Uterus (tissue), 4 donors: ENCODE measurements around the gene EXOC6. TPM values are rescaled to one million over a fixed set of nuclear protein-coding genes. Genes with fewer than 3 reads are reported as not detected.

Experiments used
- DNase-seq, 2 donors: peaks; one replicate each; pipeline ENCODE4 v3.0.0-alpha.2; 2019 to 2020
- H3K27ac ChIP-seq, 2 donors: fragments of 200-600 bp; sonication (generic); 1 replicate in 1 of 2; 2 replicates in 1 of 2; pipeline ENCODE4 v1.5.1; 2016 to 2018
- H3K27me3 ChIP-seq, 2 donors: fragments of 200-600 bp; sonication (generic); one replicate each; pipeline ENCODE4 v1.5.1; 2018 to 2019; ENCODE audit warnings: control low read depth in 1 of 2
- H3K36me3 ChIP-seq, 2 donors: fragments of 200-600 bp; sonication (generic); one replicate each; pipeline ENCODE4 v1.5.1; 2019; ENCODE audit warnings: control low read depth in 1 of 2
- H3K4me1 ChIP-seq, 2 donors: fragments of 200-600 bp; sonication (generic); one replicate each; pipeline ENCODE4 v1.5.1; 2018 to 2019; ENCODE audit warnings: control low read depth in 1 of 2
- H3K4me3 ChIP-seq, 2 donors: fragments of 200-600 bp; sonication (generic); 1 replicate in 1 of 2; 2 replicates in 1 of 2; pipeline ENCODE4 v1.5.1; 2018 to 2019; ENCODE audit warnings: mild to moderate bottlenecking in 1 of 2
- H3K9me3 ChIP-seq, 2 donors: fragments of 200-600 bp; sonication (generic); one replicate each; pipeline ENCODE4 v1.5.1; 2019; ENCODE audit warnings: control low read depth in 1 of 2
- POLR2A ChIP-seq, 2 donors: fragments of 450-650 bp; IDR thresholded peaks; one replicate each; pipeline ENCODE4 v1.6.1; 2016; ENCODE audit warnings: antibody characterized with exemption in 2 of 2, mild to moderate bottlenecking in 1 of 2, moderate library complexity in 1 of 2
- intact Hi-C: fragments of 100-400 bp; cut with DNase I; formaldehyde crosslinking; loops from one replicate; pipeline ENCODE4 v1.15.1; 2023; ENCODE audit warnings: low total_unique reads
- total RNA-seq, 4 donors: library from RNA; depleted of rRNA in 3 of 4; stranded (reverse); fragments of >200 nt in 3 of 4; gene quantifications; one replicate each; pipeline versions ENCODE4 v1.1.0 to v1.2.4, GENCODE V29; 2014 to 2023
- TF ChIP-seq, protein P1 (sequence below), 4 experiments: fragments of 200-600 bp in 2 of 4; fragments of 450-650 bp in 2 of 4; sonication (generic) in 2 of 4; IDR thresholded peaks; one replicate each; pipeline ENCODE4 v1.5.1; 2016 to 2019; ENCODE audit warnings: antibody characterized with exemption in 4 of 4, mild to moderate bottlenecking in 2 of 4, moderate library complexity in 1 of 4
- donor health status: DM: yes; HTN: yes; CAD: no.

Gene EXOC6
- total RNA-seq, 4 donors from 2014 or later, result 4.9 to 35.4 (median 20.2) TPM

GRCh38 chr10:93083743-93084539 is 235.6 kb downstream of the EXOC6 start:
- no peaks in the 10 kb centered on the region for H3K27me3 ChIP-seq
- intact Hi-C loops, result no loop called here
- no peak overlapping the region for H3K27ac ChIP-seq
- DNase-seq, result no peak
- H3K36me3 ChIP-seq, result no peaks in the 10 kb centered on the region
- no peaks in the 10 kb centered on the region for H3K9me3 ChIP-seq
- no peak overlapping the region for H3K4me3 ChIP-seq
- TF ChIP-seq, protein P1, sequence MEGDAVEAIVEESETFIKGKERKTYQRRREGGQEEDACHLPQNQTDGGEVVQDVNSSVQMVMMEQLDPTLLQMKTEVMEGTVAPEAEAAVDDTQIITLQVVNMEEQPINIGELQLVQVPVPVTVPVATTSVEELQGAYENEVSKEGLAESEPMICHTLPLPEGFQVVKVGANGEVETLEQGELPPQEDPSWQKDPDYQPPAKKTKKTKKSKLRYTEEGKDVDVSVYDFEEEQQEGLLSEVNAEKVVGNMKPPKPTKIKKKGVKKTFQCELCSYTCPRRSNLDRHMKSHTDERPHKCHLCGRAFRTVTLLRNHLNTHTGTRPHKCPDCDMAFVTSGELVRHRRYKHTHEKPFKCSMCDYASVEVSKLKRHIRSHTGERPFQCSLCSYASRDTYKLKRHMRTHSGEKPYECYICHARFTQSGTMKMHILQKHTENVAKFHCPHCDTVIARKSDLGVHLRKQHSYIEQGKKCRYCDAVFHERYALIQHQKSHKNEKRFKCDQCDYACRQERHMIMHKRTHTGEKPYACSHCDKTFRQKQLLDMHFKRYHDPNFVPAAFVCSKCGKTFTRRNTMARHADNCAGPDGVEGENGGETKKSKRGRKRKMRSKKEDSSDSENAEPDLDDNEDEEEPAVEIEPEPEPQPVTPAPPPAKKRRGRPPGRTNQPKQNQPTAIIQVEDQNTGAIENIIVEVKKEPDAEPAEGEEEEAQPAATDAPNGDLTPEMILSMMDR (IDR thresholded peaks at IDR 0.05), result no peak
- H3K4me1 ChIP-seq, result no peaks in the 10 kb centered on the region

DNA sequence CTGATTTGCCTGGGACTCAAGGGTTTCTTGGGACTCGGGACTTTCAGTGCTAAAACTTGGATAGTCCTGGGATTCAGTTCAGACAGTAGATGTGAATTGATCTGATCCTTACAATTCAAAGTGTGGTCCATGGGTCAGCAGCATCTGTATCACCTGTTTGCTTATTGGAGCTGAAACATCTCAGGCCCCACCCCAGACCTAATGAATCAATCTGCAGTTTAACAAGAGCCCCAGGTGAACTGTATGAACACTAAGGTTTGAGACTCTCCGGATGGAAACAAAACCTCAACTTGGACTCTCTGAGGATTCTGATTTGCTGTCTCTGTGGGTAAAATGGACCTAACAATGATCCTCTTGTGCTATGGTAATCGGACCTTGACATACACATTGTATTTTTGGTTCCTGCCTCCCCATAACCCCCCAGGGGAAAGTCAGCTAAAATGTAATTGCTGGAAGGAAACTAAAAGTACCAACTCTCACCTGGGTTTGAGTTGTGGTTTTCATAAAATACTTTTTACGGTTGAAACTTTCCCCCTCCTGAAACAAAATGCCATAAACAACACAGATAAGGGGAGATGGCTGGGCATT is 237.0 kb downstream of the EXOC6 start:
- Histone ChIP-seq H3K27me3 (no peaks in the 10 kb centered on the region), H3K27ac (no peak overlapping the region), H3K4me3 (no peak overlapping the region), H3K9me3 (no peaks in the 10 kb centered on the region), H3K36me3 (no peaks in the 10 kb centered on the region), H3K4me1 (no peaks in the 10 kb centered on the region)
- TF ChIP-seq, protein P1 (IDR thresholded peaks at IDR 0.05), result no peak
- TF ChIP-seq POLR2A (IDR thresholded peaks at IDR 0.05), result no peak
- intact Hi-C loops, result no loop called here
- DNase-seq, result no peak

DNA sequence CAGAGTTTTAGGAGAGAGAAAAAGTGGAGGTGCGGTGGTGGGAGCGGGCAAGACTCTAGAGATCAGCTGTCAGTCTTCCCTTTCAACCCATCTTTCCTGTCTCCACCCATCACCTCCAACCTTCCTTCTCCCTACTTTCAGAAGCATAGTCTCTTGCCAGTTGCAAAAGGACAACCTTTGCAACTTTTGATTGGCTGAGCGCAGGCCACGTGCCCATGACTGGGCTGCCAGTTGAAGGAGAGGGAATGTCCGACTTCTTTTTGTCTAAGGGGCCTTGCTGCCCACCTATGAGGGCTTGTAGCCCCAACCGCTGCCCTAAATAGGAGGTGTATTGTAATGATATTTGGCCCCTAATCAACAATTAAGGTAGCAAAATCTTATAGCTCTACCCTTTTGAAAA is 238.0 kb downstream of the EXOC6 start:
- DNase-seq, result no peak
- intact Hi-C loops, result no loop called here
- Histone ChIP-seq H3K27me3 (no peaks in the 10 kb centered on the region), H3K4me3 (no peak overlapping the region), H3K9me3 (no peaks in the 10 kb centered on the region), H3K27ac (no peak overlapping the region), H3K36me3 (no peaks in the 10 kb centered on the region), H3K4me1 (no peaks in the 10 kb centered on the region)
- TF ChIP-seq, protein P1 (IDR thresholded peaks at IDR 0.05), result no peak
- TF ChIP-seq POLR2A (IDR thresholded peaks at IDR 0.05), result no peak

DNA sequence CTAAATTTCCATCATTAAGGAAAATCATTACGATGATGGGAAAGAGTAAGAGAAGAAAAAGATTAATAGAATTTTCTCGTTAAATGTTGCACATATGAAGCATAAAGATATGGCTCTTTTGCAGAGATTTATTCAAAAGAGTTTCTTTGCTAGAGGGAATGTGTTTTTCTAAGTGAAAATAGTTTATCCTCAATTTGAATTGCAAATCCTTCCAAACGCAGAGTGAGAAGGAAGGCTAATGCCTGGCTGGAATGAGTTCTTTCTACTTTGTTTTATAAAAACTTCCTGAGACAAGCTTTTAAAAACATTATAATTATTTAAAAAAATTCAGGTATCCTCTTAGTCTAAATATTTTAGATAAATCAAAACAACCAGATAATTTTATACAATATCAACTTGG is 239.5 kb downstream of the EXOC6 start:
- H3K4me3 ChIP-seq, result no peak overlapping the region
- intact Hi-C loops, result no loop called here
- no peak overlapping the region for H3K27ac ChIP-seq
- H3K4me1 ChIP-seq, result no peaks in the 10 kb centered on the region
- H3K27me3 ChIP-seq, result no peaks in the 10 kb centered on the region
- TF ChIP-seq, protein P1 (IDR thresholded peaks at IDR 0.05), result no peak
- no peak for TF ChIP-seq POLR2A (IDR thresholded peaks at IDR 0.05)
- H3K36me3 ChIP-seq, result no peaks in the 10 kb centered on the region
- H3K9me3 ChIP-seq, result no peaks in the 10 kb centered on the region
- no peak for DNase-seq

DNA sequence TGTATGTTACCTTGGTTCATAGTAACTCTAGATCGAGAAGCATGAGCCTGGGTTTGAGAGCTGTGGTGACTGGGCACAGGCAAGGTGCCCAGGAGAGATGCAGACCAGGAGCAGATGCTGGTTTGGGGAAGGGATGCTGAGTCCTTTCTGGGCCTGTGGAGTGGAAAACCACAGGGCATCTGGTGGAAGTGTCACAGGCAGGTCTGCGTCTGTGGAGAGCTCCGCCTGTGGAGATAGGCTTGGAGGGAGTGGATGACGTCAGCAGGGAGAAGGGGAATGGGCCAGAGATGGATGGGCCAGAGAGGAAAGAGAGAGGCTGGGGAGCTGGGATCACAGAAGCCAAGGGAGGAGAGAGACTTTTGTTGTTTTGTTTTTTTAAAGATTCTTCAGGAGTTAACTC is 240.1 kb downstream of the EXOC6 start:
- DNase-seq, result no peak
- no peaks in the 10 kb centered on the region for H3K36me3 ChIP-seq
- H3K27me3 ChIP-seq, result no peaks in the 10 kb centered on the region
- no peak overlapping the region for H3K27ac ChIP-seq
- H3K4me3 ChIP-seq, result no peak overlapping the region
- intact Hi-C loops, result no loop called here
- H3K9me3 ChIP-seq, result no peaks in the 10 kb centered on the region
- no peaks in the 10 kb centered on the region for H3K4me1 ChIP-seq
- TF ChIP-seq, protein P1 (IDR thresholded peaks at IDR 0.05), result no peak
- no peak for TF ChIP-seq POLR2A (IDR thresholded peaks at IDR 0.05)
